ENCODE measurements around the gene TSPAN2. TPM values are rescaled to one million over a fixed set of nuclear protein-coding genes. Genes with fewer than 3 reads are reported as not detected.

Gene TSPAN2
- polyA plus RNA-seq, 2 of the 4 experiments (the other 2 are of a cell fraction) = 1.7 to 2.7 TPM

DNA sequence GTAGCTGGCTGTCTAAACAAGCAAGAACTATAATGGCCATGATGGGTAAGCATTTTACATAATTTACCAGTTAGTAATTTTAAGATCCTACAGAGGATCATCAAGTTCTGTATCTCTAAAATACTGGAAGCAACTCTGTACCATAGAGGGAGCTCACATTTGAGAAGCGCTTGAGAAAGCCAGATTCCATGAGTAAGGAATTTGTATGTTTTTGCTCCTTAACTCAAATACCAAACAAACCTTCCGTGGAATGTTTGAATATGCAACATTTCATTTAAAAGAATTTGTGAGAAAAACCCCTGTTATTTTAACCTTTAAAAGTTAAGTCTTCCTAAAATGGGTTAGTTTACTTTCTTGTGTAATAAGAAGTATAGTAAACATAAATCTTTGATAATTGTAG is 57.7 kb downstream of the TSPAN2 start:
- 48% methylated on average over 2 of the region's 2 CpGs for WGBS (ENCODE audit: missing lambda C conversion rate)
- no peak for DNase-seq (ENCODE audit: low read depth in 1 of 2, low spot score in 1 of 2)
- no peaks in the 10 kb centered on the region for H3K9me3 ChIP-seq
- no peak for FAIRE-seq
- H3K4me2 ChIP-seq = no peak overlapping the region
- ChIA-PET CTCF (no interaction called here), POLR2A (no interaction called here)
- ATAC-seq = no peak
- no peak overlapping the region for H3K4me3 ChIP-seq
- no peak for TF ChIP-seq SREBF2 (IDR thresholded peaks at IDR 0.05)
- TF ChIP-seq CBX2 (IDR thresholded peaks at IDR 0.05; ENCODE audit: borderline replicate concordance, low read depth) = no peak
- no peak for TF ChIP-seq TP53 (CRISPR knock-in tag; IDR thresholded peaks at IDR 0.05)
- no peak for TF ChIP-seq KDM1A (IDR thresholded peaks at IDR 0.05; ENCODE audit: low read depth)
- TF ChIP-seq, protein P1, sequence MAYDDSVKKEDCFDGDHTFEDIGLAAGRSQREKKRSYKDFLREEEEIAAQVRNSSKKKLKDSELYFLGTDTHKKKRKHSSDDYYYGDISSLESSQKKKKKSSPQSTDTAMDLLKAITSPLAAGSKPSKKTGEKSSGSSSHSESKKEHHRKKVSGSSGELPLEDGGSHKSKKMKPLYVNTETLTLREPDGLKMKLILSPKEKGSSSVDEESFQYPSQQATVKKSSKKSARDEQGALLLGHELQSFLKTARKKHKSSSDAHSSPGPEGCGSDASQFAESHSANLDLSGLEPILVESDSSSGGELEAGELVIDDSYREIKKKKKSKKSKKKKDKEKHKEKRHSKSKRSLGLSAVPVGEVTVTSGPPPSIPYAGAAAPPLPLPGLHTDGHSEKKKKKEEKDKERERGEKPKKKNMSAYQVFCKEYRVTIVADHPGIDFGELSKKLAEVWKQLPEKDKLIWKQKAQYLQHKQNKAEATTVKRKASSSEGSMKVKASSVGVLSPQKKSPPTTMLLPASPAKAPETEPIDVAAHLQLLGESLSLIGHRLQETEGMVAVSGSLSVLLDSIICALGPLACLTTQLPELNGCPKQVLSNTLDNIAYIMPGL (CRISPR knock-in tag; IDR thresholded peaks at IDR 0.05; ENCODE audit: borderline replicate concordance) = no peak
- no peak for TF ChIP-seq FOXS1 (CRISPR knock-in tag; IDR thresholded peaks at IDR 0.05)
- TF ChIP-seq TFCP2L1 (CRISPR knock-in tag; IDR thresholded peaks at IDR 0.05) = no peak
- TF ChIP-seq RCOR1 (IDR thresholded peaks at IDR 0.05; ENCODE audit: low read depth, low read length) = no peak
- TF ChIP-seq CEBPB (IDR thresholded peaks at IDR 0.05) = no peak
- no peak for TF ChIP-seq CHD4 (IDR thresholded peaks at IDR 0.05; ENCODE audit: borderline replicate concordance)
- TF ChIP-seq ZNF302 (CRISPR knock-in tag; IDR thresholded peaks at IDR 0.05) = no peak
- H3K4me1 ChIP-seq = no peaks in the 10 kb centered on the region
- no peak overlapping the region for H3K27ac ChIP-seq

- Histone ChIP-seq H3K9me3 (no peaks in the 10 kb centered on the region), H3K4me3 (no peak within 1 kb of the TSS), H3K4me2 (no peak within 1 kb of the TSS), H3K4me1 (no peaks in the 10 kb centered on the region), H3K27ac (no peak within 1 kb of the TSS)
- TF ChIP-seq MYC (IDR thresholded peaks at IDR 0.05; ENCODE audit: borderline replicate concordance, low read length) = no peak
- TF ChIP-seq MAX (IDR thresholded peaks at IDR 0.05) = no peak
- TF ChIP-seq ZNF302 (CRISPR knock-in tag; IDR thresholded peaks at IDR 0.05) = no peak
- no peak for TF ChIP-seq CBX2 (IDR thresholded peaks at IDR 0.05; ENCODE audit: borderline replicate concordance, low read depth)
- TF ChIP-seq ZC3H11A (IDR thresholded peaks at IDR 0.05) = no peak
- no peak for TF ChIP-seq RAD21 (conservative IDR thresholded peaks at IDR 0.05 in 1 of 2, IDR thresholded peaks at IDR 0.05 in 1 of 2)
- TF ChIP-seq SREBF2 (IDR thresholded peaks at IDR 0.05) = no peak
- no peak for TF ChIP-seq FOSB (CRISPR knock-in tag; IDR thresholded peaks at IDR 0.05)
- no peak for TF ChIP-seq JUN (IDR thresholded peaks at IDR 0.05)
- no peak for TF ChIP-seq HES2 (IDR thresholded peaks at IDR 0.05)
- no peak for TF ChIP-seq REST (IDR thresholded peaks at IDR 0.05)
- no peak for TF ChIP-seq RARB (CRISPR knock-in tag; IDR thresholded peaks at IDR 0.05)
- no peak for TF ChIP-seq HEYL (CRISPR knock-in tag; IDR thresholded peaks at IDR 0.05)
- no peak for TF ChIP-seq CHD2 (IDR thresholded peaks at IDR 0.05; ENCODE audit: low read length, partially characterized antibody)
- TF ChIP-seq, protein P2, sequence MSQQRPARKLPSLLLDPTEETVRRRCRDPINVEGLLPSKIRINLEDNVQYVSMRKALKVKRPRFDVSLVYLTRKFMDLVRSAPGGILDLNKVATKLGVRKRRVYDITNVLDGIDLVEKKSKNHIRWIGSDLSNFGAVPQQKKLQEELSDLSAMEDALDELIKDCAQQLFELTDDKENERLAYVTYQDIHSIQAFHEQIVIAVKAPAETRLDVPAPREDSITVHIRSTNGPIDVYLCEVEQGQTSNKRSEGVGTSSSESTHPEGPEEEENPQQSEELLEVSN (IDR thresholded peaks at IDR 0.05; ENCODE audit: borderline replicate concordance, low read depth) = no peak
- no peak for TF ChIP-seq PHF8 (IDR thresholded peaks at IDR 0.05; ENCODE audit: borderline replicate concordance, low read depth)
- no peak for TF ChIP-seq GATA3 (IDR thresholded peaks at IDR 0.05; ENCODE audit: borderline replicate concordance)
- DNase-seq (ENCODE audit: low read depth in 1 of 2, low spot score in 1 of 2) (no peak), FAIRE-seq (no peak), ATAC-seq (no peak)
- ChIA-PET POLR2A (no interaction called here), CTCF (interaction anchor here (1.4 kb wide), 1 partner anchor 11 kb away, joined by 3 read pairs; no protein-coding TSS in a partner anchor)
Observed at GRCh38 chr1:115029526-115029925, 59.8 kb downstream of the TSPAN2 start, which contains the start of gene TSHB. TSS of gene TSHB (plus strand) at chr1:115029826. CDS start at chr1:115033363, 3,537 bp downstream.
